GM12801 (cell line): ENCODE measurements around the gene TCF25.

Source experiments
- CTCF ChIP-seq: IDR thresholded peaks from one replicate; pipeline ENCODE4 v1.5.1; 2011; ENCODE audit warnings: control low read depth; ENCODE audit not compliant: insufficient read length; ENCODE audit errors: extremely low read depth

The TCF25 gene

GRCh38 chr16:89921131-89921701, 47.8 kb downstream of the TCF25 start:
- TF ChIP-seq CTCF, result no peak

- no peak for TF ChIP-seq CTCF
Observed at GRCh38 chr16:89921702-89922476, 48.5 kb downstream of the TCF25 start.

GRCh38 chr16:89922477-89922883, 49.1 kb downstream of the TCF25 start:
- TF ChIP-seq CTCF, result no peak

- no peak for TF ChIP-seq CTCF
Observed at GRCh38 chr16:89922884-89923639, 49.7 kb downstream of the TCF25 start, which contains the start of gene TUBB3. TUBB3 (plus strand) TSS chr16:89923342; CDS start chr16:89923402, 60 bp downstream.

DNA sequence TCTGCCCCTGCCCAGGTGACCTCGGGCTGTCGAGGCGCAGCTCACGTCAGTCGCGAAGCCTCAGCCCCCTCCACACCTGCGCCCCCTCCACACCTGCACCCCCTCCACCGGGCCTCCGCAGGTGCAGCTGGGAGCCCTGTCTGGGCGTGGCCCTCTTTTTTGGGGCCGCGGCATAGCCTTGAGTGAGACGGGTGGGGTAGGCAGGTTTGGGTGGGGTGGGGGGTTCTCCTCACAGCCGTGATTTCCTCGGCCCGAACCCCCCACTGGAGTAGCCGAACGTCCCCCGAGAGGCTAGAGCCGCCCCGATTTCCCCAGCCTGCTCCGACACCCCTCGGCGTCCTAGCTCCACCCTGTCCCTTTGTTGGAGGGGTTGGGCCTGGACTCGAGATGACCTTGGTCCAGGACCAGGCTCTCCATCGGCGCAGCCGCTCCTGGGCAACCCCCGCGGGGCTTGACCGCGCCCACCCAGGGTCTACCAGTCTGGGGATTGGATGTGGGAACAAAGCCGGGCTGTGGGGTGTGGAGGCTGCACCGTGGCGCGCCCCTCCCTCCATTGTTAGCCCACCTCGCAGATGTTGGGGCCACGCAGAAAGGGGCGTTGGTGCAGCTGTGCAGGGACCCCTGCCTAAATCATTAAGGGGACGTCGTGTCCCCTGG, 50.4 kb downstream of the TCF25 start:
- TF ChIP-seq CTCF, result no peak

DNA sequence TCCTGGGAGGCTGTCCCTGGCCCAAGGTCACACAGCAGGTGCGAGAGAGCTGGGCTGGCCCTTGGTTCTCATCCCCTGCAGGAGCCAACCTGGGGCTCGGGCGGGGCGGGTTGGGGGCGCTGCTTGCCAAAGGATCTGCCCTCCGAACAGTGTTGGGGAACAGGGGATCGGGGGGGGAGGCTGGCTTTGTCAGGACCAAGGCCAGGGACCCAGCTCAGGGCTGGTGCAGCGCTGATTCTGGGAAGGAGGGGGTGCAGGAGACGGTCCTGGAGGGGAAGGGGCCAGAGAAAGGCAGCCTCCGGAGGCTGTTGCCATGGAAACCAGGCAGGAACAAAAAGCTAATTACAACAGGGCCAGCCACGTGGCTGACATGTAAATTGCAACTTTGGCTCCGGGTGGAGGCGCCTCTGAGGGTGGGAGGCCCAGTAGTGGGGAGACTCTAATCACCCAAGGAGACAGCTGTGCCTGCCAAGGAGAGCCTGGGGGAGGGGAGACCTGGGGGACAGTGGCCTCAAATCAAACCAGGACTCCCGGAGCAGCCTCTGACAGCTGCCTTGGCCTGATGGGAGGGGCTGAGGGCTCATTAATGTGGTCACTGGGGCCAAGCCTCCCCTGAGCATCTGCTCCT, 51.0 kb downstream of the TCF25 start:
- TF ChIP-seq CTCF, result no peak

GRCh38 chr16:89924925-89925307, 51.5 kb downstream of the TCF25 start:
- no peak for TF ChIP-seq CTCF
